Activated CD8-positive, alpha-beta memory T cell treated with anti-CD3 and anti-CD28 coated beads for 36 hours (primary cell): Measurements from ENCODE around the gene MAP3K20. TPM values are rescaled to one million over a fixed set of nuclear protein-coding genes. Genes with fewer than 3 reads are reported as not detected.
"Not testable (repeated sequence)": the region's sequence is repeated elsewhere in the genome, so short reads cannot be mapped to it uniquely, and the experiment has no call there.

Experiments used
- CTCF ChIA-PET: fragments of 350-600 bp; sonication (Branson Sonifier 250); formaldehyde crosslinking; loops from one replicate; lab custom pipeline; 2021; ENCODE audit warnings: antibody characterized with exemption; lab: Charles Lee
- POLR2A ChIA-PET: fragments of 350-600 bp; sonication (Branson Sonifier 250); formaldehyde crosslinking; loops from one replicate; lab custom pipeline; 2021; ENCODE audit warnings: antibody characterized with exemption; lab: Charles Lee
- total RNA-seq, 2 experiments: library from RNA; stranded (reverse); gene quantifications; one replicate each; pipeline ENCODE4 v1.2.3, GENCODE V29; 2021

Gene MAP3K20
- 10 to 100 TPM; 10.5 to 11.3 TPM for total RNA-seq

- ChIA-PET CTCF (interaction anchor here (1.2 kb wide), 1 partner anchor 124 kb away, joined by 3 read pairs; no protein-coding TSS in a partner anchor), POLR2A (no interaction called here)
Measured at GRCh38 chr2:173075781-173076580, at the start of gene MAP3K20. Gene MAP3K20 (plus strand): TSS chr2:173075846. CDS start chr2:173091032, 15,186 bp downstream.

- ChIA-PET POLR2A (no interaction called here), CTCF (interaction anchor here (0.6 to 1.1 kb wide), 2 partner anchors 184 to 407 kb away, joined by 5 read pairs; no protein-coding TSS in a partner anchor)
Measured at GRCh38 chr2:173026479-173026878, 49.2 kb upstream of the MAP3K20 start.

- ChIA-PET CTCF (interaction anchor here (0.6 to 2.8 kb wide), 6 partner anchors 17 to 406 kb away, joined by 3 to 31 read pairs (median 5); no protein-coding TSS in a partner anchor), POLR2A (no interaction called here)
Measured at GRCh38 chr2:173027181-173028128, 48.2 kb upstream of the MAP3K20 start.

GRCh38 chr2:173028141-173028540 lies 47.5 kb upstream of the MAP3K20 start:
- ChIA-PET POLR2A (no interaction called here), CTCF (interaction anchor here (0.6 to 2.8 kb wide), 4 partner anchors 16 to 191 kb away, joined by 3 to 31 read pairs (median 4); no protein-coding TSS in a partner anchor)

GRCh38 chr2:173028671-173029070 lies 47.0 kb upstream of the MAP3K20 start:
- POLR2A ChIA-PET = no interaction called here
- CTCF ChIA-PET = interaction anchor here (0.5 to 2.8 kb wide), 2 partner anchors 181 to 259 kb away, joined by 3 to 31 read pairs; no protein-coding TSS in a partner anchor

- ChIA-PET POLR2A (no interaction called here), CTCF (interaction anchor here (0.6 to 2.8 kb wide), 2 partner anchors 180 to 1079 kb away, joined by 3 to 10 read pairs; no protein-coding TSS in a partner anchor)
Measured at GRCh38 chr2:173030561-173031490, 44.8 kb upstream of the MAP3K20 start.

GRCh38 chr2:173032032-173032431 lies 43.6 kb upstream of the MAP3K20 start:
- ChIA-PET POLR2A (no interaction called here), CTCF (interaction anchor here (2.8 kb wide), 1 partner anchor 179 kb away, joined by 10 read pairs; no protein-coding TSS in a partner anchor)

GRCh38 chr2:173033084-173033483 lies 42.6 kb upstream of the MAP3K20 start:
- ChIA-PET POLR2A (no interaction called here), CTCF (interaction anchor here (2.8 kb wide), 1 partner anchor 178 kb away, joined by 10 read pairs; no protein-coding TSS in a partner anchor)

- CTCF ChIA-PET = no interaction called here
- POLR2A ChIA-PET = interaction anchor here (0.6 kb wide), 2 partner anchors 388 to 623 kb away, joined by 3 to 8 read pairs; no protein-coding TSS in a partner anchor
Measured at GRCh38 chr2:173034143-173034542, 41.5 kb upstream of the MAP3K20 start.

- CTCF ChIA-PET = no interaction called here
Measured at GRCh38 chr2:173037245-173038120, 38.2 kb upstream of the MAP3K20 start.

GRCh38 chr2:173038257-173038656 lies 37.4 kb upstream of the MAP3K20 start:
- POLR2A ChIA-PET, CTCF ChIA-PET: not testable (repeated sequence)

More at GRCh38 chr2:173037245-173038120, 38.2 kb upstream of the MAP3K20 start:
- POLR2A ChIA-PET = no interaction called here

GRCh38 chr2:173040729-173041128 lies 34.9 kb upstream of the MAP3K20 start:
- CTCF ChIA-PET = no interaction called here
- POLR2A ChIA-PET = no interaction called here

GRCh38 chr2:173043476-173043875 lies 32.2 kb upstream of the MAP3K20 start:
- CTCF ChIA-PET = no interaction called here

GRCh38 chr2:173043897-173044519 lies 31.6 kb upstream of the MAP3K20 start:
- POLR2A ChIA-PET = no interaction called here
- CTCF ChIA-PET = interaction anchor here (0.6 to 1.3 kb wide), 2 partner anchors 16 to 166 kb away, joined by 3 read pairs; no protein-coding TSS in a partner anchor

More at GRCh38 chr2:173043476-173043875, 32.2 kb upstream of the MAP3K20 start:
- POLR2A ChIA-PET = no interaction called here

- POLR2A ChIA-PET = no interaction called here
- CTCF ChIA-PET = interaction anchor here (1.3 kb wide), 1 partner anchor 17 kb away, joined by 3 read pairs; no protein-coding TSS in a partner anchor
Measured at GRCh38 chr2:173044686-173045085, 31.0 kb upstream of the MAP3K20 start.

GRCh38 chr2:173045181-173045580 lies 30.5 kb upstream of the MAP3K20 start:
- ChIA-PET CTCF (interaction anchor here (1.3 kb wide), 1 partner anchor 17 kb away, joined by 3 read pairs; no protein-coding TSS in a partner anchor), POLR2A (no interaction called here)
